Measurements from ENCODE around the gene SFXN2.
"Not testable (repeated sequence)": the region's sequence is repeated elsewhere in the genome, so short reads cannot be mapped to it uniquely, and the experiment has no call there.

Gene SFXN2, protein sequence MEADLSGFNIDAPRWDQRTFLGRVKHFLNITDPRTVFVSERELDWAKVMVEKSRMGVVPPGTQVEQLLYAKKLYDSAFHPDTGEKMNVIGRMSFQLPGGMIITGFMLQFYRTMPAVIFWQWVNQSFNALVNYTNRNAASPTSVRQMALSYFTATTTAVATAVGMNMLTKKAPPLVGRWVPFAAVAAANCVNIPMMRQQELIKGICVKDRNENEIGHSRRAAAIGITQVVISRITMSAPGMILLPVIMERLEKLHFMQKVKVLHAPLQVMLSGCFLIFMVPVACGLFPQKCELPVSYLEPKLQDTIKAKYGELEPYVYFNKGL

GRCh38 chr10:102714621-102715455, at the start of gene SFXN2:
Gene SFXN2, plus strand, starts transcription at chr10:102714636. Its CDS starts 12,001 bp downstream, at chr10:102726637.
- no peak for DNase-seq (ENCODE audit: low spot score)

DNA sequence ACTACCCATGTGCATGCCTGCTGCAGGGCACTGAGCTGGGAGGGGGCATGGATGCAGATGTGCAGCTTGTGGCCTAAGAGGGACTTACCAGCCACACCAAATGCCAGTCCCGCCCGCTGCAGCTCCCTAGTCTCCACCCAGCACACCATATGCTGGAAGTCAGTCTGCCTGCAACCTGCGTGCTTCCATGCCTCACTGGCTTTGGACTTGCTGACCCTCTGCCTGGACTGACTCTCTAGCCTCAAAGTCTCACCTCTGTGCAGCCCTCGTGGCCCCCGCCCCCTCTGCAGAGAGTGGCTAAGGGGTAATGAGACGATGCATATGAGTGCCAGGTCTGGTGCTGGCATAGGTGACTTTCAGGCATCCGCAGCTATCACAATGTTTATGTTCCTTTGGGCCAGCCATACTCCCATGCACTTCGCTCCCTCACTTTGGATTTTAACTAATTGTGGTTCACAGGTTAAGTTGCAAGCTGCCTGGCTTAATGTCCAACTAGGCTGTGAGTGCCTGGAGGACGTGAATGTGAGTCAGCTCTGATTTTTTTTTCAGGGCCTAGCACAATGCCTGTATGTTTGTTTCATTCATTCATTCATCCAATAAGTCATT, 48.4 kb upstream of the SFXN2 start:
- no peak for DNase-seq (ENCODE audit: low spot score)

DNA sequence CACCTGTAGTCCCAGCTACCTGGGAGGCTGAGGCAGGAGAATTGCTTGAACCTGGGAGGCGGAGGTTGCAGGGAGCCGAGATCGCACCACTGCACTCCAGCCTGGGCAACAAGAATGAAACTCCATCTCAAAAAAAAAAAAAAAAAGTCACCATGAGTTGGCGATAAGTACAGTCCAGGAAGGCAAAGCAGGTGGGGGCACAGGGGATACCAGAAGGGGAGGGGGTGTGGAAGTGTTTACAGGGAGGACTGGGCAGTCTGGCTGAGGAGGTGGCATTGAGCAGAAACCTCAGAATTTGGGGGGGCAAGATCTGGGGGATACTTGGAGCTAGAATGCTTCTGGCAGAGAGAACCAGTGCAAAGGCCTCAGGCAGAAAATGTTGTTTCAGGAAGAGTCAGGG, 47.0 kb upstream of the SFXN2 start:
- DNase-seq (ENCODE audit: low spot score) = not testable (repeated sequence)

- DNase-seq (ENCODE audit: low spot score) = no peak
These were observed 45.9 kb upstream of the SFXN2 start for GRCh38 chr10:102668326-102669107.

GRCh38 chr10:102669206-102670064, 45.0 kb upstream of the SFXN2 start:
- peak; percentile 35 for DNase-seq (ENCODE audit: low spot score)

GRCh38 chr10:102670065-102670670, 44.3 kb upstream of the SFXN2 start:
- DNase-seq (ENCODE audit: low spot score) = no peak

GRCh38 chr10:102670871-102671434, 43.5 kb upstream of the SFXN2 start:
- DNase-seq (ENCODE audit: low spot score) = no peak

DNA sequence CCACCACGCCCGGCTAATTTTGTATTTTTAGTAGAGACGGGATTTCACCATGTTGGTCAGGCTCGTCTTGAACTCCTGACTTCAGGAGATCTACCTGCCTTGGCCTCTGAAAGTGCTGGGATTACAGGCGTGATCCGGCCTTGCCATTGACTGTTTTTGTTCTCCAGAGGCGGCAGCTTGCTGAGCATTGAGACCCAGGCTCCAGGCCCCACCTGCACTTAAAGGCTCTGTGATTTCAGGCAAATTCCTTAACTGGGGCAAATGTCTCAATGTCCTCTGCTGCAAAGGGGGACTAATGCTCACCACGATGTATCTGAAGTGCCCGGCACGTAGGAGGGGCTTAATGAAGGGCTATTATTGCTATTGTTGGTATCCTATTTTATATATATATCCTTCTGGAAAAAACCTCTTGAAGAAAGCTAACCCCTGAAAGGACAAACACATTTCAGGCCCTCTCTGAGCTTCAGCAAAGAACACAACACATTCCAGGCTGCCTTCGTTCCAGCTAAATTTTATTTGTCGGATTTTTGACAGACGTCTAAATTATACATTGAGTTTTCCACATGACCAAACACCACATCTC, 41.1 kb upstream of the SFXN2 start:
- no peak for DNase-seq (ENCODE audit: low spot score)

DNA sequence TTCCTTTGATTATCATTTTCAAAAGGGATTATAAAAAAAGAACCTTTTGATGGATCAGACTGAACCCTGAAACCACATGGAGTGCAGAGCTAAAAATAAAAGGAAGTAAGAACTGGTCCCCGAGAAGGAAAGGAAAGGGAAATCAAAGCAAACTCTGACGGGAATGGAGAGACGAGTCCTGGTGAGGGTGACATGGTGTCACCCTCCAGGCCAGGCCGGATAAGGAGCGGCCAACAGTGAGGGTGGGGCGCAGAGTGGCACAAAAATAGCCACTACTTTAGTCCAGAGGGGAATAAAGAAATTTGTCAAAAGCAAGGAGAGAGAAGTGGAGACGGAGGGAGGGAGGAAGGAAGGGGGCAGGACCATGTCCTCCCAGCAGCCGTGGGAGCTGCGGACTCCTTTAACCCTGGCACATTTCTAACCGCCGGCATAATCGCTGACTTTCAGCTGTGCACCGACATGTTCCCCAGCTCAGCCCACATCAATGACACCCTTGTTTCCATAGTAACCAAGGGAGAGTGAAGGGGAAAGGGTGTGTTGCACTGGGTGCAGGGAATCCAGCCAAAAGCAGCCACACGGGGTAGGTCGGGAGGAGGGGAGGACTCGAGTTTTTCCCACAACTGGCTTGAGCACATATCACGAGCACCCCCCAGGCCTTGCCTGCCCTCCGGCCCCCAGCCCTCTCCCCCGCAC, 40.5 kb upstream of the SFXN2 start:
- DNase-seq (ENCODE audit: low spot score) = peak; percentile 90

DNA sequence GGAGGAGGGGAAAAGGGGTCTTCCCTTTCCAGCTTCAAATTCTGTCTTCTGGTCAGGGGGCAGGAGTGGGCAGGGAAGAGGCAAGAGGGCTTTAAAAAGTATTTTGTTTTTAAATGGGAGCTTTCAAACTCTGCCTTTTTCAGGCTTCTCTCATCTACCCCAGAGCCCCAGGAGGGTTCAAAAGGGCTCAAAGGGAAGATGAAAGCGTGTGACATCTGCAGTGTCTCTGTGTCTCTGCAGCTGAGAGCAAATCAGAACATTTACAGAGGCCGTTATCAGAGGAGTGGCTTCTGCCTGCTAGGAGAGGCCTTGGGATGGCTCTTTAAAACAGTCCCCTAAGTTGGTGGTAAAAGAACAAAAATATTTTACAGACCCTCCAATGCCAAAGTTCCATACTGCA, 39.9 kb upstream of the SFXN2 start:
- peak; percentile 38 for DNase-seq (ENCODE audit: low spot score)

DNA sequence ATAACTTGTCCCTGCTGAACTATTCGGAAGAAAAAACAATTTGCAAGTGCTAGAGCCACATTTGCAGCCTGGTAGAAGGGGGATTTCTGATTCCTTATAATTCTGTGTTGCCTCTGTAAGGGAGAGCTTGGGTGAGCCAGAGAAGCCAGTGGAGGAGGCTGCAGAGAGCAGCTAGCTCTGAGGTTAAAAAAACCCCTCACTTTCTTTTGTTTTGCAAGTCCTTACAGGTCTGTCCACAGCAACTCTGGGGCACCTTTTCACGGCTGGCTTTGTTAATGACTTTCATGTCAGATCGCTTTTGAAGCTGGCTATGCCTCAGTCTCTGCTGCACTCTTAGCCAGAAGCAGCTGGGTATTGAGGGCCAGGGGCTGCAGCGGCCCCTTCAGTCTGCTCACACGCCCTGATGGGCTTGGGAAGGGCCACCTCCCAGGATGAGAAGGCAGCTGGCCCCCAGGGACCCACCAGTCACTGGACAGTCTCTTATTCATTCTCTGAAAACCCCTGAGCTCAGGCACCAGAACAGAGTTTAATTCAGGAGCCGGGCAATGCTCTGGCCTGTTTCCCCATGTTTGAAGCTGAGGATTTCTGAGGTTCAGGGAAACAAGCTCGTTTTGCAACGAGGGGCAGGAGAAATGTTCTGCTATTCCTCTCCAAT, 39.3 kb upstream of the SFXN2 start:
- DNase-seq (ENCODE audit: low spot score) = no peak

DNA sequence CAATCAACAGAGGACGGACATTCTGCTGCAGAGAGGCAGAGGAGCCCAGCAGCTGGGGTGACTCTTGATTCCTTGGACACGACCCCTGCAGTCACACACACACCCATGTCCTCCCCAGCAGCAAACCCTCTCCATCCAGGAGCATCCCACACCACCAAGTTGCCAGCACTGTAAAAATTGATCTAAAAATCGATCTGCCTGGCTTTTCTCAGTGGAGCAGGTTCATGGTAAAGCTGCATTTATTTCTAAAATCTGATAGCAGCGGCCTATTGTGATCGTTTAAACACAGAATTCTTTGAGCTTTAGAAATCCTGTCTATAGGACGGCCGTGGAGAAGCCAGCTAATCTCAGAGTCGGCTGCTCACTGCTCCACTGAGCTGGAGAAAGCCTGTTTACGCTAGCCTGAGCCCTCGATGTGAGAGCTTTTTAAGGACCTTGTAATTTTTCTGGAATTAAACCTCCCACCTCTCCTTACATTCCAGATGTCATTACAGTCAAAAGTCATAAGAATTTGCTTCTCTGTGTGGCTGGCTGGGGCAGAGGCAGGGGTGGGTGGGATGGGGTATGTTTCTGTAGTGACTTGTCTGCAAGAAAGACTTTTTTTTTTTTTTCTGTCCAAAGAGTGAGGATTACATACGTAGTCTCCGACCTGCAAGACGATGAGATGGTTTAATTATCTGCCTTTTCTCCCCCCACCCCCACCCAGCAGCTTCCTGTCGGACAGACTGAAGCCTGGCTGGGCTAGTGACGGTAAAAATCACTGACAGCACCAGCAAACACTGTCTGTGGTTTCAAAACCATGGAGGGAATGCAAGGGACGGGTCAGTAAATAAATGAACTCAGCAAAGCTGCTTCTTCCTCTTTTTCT, 38.5 kb upstream of the SFXN2 start:
- no peak for DNase-seq (ENCODE audit: low spot score)

DNA sequence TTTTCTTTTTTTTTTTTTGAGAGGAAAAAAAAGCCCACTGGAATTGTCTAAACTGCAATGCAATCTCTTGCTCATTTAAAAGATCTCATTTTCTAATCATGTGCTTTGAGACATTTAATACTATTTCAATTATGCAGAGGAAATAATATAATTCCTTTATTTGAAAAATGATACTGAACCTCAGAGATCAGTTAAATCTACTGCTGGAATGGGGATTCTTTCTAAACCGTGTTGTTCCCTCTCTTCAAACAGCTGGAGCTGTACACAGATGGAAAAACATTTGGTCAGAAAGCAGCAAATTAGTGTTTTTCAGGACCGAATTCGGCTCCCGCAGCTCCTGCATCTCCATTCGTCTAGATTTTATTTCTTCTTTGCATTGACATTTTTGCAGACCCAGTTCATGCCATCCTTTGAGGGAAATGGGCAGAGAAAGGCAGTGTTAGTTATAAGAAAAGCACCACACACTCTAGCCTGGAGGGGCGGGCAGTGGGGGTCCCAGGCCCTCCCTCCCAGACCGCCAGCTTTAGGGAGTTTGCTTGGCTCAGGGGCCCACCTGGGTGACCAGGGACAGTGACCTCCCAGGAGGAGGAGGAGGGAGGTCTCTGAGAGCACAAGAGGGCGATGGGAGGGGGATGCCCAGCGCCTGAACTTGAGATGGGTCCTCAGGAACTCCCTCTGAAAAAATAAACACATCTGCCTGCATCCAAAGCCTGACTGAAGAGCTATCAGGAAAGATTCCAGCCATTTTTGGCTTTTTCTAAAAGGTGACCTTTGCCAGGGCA, 37.7 kb upstream of the SFXN2 start:
- DNase-seq (ENCODE audit: low spot score) = no peak

DNA sequence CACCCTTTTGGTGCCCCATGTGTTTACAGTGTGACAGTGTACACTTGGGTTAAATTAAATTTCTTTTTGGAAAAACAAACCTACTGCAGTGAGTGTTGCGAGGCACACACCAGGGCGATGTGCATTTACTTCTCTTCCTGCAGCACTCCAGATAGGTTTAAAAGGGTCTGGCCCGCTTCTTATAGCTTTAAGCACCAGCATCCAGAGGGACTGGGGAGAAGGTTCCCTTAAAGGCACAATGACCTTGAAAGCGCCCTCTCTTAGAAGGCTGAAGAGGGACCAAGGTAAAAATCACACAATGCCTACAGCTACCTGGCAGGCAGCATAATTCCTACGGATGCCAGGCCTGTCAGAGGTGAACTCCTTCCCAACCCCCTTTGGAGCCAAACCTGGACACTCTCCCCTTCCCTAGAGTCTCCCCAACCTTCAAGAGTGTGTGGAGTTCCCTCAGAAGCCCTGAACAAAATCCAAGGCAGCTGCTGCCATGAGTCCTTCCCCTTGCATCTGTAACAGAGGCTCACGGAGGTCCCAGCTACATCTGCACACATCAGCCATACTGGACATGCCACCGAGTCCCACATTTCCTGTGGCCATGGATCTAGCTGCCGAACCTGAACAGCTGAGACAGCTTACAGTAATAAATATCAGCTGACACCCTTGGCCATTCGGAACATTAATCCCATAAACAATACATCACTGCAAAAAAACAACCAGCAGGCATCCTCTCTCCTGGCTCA, 36.9 kb upstream of the SFXN2 start:
- no peak for DNase-seq (ENCODE audit: low spot score)

- no peak for DNase-seq (ENCODE audit: low spot score)
These were observed 36.4 kb upstream of the SFXN2 start for GRCh38 chr10:102678068-102678400.

DNA sequence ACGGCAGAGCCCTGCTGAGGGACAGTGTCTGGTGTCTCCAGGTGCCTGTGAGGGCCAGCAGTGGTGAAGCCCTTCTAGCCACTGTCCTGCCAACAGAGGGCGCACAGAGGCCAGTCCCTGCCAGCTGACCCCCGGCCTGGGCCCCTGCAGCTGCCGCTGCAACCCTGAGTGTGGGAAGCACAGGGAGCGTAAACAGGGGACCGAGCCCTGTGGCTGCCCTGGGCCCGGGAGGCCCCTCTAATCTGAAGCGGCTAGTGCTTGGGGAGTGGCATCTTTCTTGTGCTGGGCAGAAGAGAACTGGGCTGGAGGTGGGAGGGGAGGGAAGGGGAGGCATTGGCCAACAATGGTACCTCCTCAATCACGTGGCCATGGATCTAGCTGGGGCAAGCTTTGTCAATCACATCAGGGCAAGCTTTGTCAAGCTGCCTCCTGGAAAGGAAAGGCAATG, 35.6 kb upstream of the SFXN2 start:
- DNase-seq (ENCODE audit: low spot score) = peak; percentile 47
